HG03469 (cell line): ENCODE measurements around the gene NUDT12.

Experiments used
- ATAC-seq: cut with Tn5 transposase; IDR thresholded peaks from one replicate; pipeline ENCODE4 v1.9.1; 2021; ENCODE audit warnings: mild to moderate bottlenecking, moderate library complexity, moderate number of reproducible peaks; ENCODE audit not compliant: unreplicated experiment

Gene NUDT12

GRCh38 chr5:103541569-103541968, 21.0 kb downstream of the NUDT12 start:
- no peak for ATAC-seq

DNA sequence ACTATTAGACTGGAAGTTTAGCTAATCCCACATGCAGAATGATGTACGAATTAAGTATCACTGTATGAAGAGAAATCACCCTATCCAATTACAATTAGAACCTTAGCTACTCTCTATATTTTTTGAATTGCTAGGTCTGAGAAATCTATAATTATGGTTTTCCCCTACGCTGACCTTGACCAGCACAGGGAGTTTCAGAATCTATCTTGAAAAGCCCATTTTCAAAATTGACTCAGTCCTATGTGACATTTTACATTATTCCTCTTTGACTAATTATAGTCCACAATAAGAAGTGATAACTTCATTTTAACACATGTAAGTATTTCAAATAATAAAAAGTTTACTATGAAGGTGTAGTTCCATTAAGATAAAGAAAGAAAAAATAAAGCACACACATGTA, 21.5 kb downstream of the NUDT12 start:
- no peak for ATAC-seq

- no peak for ATAC-seq
These were observed 22.9 kb downstream of the NUDT12 start for GRCh38 chr5:103539376-103540330.

- ATAC-seq: no peak
These were observed 30.4 kb downstream of the NUDT12 start for GRCh38 chr5:103532086-103532734.

GRCh38 chr5:103526164-103526915, 36.2 kb downstream of the NUDT12 start:
- ATAC-seq: no peak

- no peak for ATAC-seq
These were observed 37.2 kb downstream of the NUDT12 start for GRCh38 chr5:103525361-103525760.

GRCh38 chr5:103523319-103523718, 39.3 kb downstream of the NUDT12 start:
- no peak for ATAC-seq

- ATAC-seq: no peak
These were observed 40.0 kb downstream of the NUDT12 start for GRCh38 chr5:103522586-103522985.

- no peak for ATAC-seq
These were observed 43.0 kb downstream of the NUDT12 start for GRCh38 chr5:103519550-103519949.

DNA sequence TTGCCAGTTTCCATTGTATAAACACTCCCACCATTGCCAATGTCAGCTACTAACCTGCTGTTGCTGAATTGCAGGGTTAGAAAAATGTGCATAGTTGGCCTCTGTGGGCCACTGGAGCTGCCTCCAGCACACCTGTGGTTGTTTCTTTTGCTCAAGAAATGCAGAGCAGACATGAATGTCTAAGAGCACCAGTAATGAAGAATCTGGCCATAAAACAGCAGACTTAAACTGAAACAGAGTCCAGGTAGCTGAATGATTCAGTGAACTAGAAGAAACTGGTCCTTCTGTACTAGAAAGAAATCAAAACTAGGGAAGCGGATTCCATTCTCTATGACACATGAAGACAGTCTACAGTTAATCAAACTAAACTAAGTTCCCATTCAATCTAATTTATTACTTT, 48.2 kb downstream of the NUDT12 start:
- no peak for ATAC-seq

DNA sequence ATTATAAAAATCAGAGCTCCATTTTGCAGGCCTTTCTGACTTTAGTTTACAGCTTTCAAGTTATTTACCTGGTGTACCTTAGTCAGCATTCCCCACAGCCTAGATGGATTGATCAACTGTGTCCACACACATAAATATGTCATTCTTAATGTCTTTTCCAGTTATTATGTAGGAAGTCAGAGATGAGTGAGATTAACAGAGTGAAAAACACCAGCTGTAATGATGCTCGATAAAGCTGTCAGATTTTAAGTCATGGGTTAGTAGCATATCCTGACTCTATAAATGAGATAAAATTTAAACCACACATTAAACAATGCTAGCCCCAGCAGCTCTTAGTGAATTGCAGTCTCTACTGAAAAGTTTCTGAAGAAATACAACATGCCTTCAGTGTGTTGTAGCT, 48.9 kb downstream of the NUDT12 start:
- ATAC-seq: no peak

DNA sequence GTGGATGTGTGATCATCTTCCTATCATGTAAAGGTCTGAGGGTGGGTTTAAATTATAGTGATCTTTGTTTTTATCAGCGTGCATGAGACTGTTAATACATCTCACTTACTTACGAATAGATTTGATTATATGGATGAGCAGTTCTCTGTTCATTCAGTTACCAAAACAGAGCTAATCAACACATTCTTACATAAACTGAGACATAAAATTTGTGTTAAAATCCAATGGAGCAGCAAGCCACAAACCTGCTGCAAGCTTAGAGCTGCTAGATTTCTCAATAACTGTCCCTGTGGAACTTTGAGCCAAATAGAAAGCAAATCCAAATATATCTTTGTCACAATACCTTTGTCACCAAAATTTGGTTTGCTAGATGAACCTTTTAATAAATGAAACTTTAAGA, 50.1 kb downstream of the NUDT12 start:
- no peak for ATAC-seq

- no peak for ATAC-seq
These were observed 51.1 kb downstream of the NUDT12 start for GRCh38 chr5:103511554-103511885.

DNA sequence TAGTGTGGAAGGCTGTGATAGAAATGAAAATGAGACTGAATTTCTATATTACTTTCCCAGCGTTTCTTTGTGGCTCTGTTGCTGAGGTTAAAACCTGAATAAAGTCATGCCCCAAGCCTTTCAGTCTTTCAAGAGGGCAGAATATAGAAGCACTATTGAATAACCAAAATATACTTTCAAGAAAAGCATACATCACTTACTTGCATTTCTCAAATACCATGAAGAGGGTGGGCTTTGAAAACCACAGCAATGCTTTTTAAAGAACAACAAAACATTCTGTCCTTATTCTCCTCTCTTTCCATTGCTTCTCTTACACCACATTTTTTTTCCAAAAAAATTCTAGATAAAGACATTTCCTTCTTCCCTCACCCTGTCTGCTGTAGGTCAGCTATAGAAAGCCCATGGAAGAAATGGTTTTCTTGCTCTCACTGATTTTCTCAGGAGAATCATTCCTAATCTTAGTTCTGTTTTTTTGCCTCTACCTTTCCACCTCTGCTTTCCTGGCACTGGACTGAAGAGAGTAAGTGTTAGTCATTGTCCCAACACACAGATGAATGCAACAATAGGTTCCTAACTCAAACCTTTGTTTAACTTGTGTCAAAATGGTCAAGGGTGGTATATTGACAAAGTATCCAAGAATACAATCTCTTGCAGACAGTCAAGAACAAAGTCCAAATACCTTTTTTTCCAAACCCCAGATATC, 51.6 kb downstream of the NUDT12 start:
- ATAC-seq: no peak

DNA sequence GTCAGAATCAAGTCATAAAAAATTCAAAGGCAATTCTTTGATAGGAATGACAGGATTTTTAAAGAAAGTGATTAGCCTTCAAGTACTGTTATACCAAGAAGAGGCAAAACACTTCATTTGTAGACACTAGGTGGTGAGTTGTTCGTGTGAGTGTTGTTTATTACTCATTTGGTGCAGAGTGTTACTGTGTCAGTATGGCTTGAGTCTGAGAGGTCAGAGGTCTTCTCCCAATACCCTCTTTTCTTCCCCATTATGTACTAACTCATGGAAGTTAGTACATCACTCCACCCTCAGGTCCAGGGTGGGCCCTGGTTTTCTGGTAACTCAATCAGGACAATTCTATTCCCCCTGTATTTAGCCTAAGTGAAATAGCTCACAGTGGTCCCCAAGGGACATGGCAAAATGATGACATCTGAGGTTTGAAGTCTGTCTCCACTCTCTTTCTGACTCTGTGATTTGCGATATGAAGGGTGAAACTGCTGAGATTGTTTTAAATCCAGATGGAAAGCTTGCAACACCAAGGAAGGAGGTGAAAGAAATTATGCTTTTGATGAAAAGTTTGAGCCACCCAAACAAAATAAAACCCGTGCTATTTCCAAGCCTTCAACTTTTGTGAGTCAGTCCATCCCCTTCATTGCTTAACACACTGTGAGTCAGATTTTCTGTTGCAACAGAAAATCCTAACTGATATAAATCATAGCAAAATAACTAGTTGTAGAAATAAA, 56.8 kb downstream of the NUDT12 start:
- ATAC-seq: no peak

DNA sequence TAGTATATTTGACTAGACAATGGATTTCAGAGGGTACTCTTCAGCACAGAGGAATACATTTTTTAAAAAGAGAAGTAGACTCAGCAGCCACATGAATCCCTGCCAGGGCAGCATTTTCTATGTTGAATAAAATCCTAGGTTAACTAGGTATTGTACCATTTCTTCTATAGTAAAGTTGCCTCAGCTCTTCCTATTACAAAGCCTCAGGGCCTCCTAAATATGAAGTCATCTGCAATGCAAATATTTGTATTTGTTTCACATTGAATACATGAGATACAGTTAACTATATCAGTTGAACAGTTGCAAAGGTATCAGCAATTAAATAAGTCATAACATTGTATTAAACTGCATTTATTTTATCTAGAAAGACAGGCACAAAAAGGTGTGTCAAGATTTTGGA, 59.5 kb downstream of the NUDT12 start:
- ATAC-seq: no peak

DNA sequence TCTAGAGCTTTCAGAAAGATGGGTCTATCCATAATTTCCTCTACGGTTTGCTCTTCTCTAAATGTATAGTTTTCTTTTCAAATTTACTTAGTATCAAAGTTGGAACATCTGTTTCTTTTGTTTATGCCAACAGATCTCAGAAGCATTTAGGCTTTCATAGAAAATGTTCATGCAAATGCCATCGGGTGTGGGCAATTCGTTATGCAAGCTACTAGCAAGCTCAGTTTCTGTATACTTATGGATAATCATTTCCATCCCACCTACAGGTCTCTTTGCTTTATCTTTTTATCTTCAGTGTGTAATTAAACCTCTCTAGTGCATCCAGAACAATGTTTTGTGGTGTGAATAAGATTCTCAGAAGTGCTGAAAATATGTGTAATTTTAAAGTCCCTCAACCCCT, 59.9 kb downstream of the NUDT12 start:
- ATAC-seq: no peak
